Neural progenitor cell (in vitro differentiated cells): Measurements from ENCODE around the gene NUTM1.

Experiments used
- CTCF ChIP-seq: fragments of 200-600 bp; sonication (generic); IDR thresholded peaks from 2 replicates; pipeline ENCODE4 v1.5.1; 2017; ENCODE audit warnings: antibody characterized with exemption, mild to moderate bottlenecking
- EZH2 ChIP-seq: fragments of 200-600 bp; sonication (generic); IDR thresholded peaks from 2 replicates; pipeline ENCODE4 v1.6.1; 2017; ENCODE audit warnings: antibody characterized with exemption, mild to moderate bottlenecking, moderate library complexity
- EZH2phosphoT487 ChIP-seq: fragments of 200-600 bp; sonication (generic); IDR thresholded peaks from 2 replicates; pipeline ENCODE4 v1.6.1; 2017; ENCODE audit warnings: antibody characterized with exemption

- TF ChIP-seq CTCF (no peak), EZH2 (no peak), EZH2phosphoT487 (no peak)
Observed at GRCh38 chr15:34339946-34340345, 3.2 kb upstream of the NUTM1 start.
